Stimulated activated CD4-positive, alpha-beta T cell treated with anti-CD3 and anti-CD28 coated beads, Interleukin-1b, Interleukin-23, amount 100 ng/mL, for 24 hours (primary cell): ENCODE data around the gene SORCS2.
"Not testable (repeated sequence)": the region's sequence is repeated elsewhere in the genome, so short reads cannot be mapped to it uniquely, and the experiment has no call there.

Experiments used
- DNase-seq, 4 experiments: peaks; one replicate each; pipeline ENCODE4 v3.0.0-alpha.2; 2020; ENCODE audit warnings: low read depth in 4 of 4, low spot score in 1 of 4

Gene SORCS2

DNA sequence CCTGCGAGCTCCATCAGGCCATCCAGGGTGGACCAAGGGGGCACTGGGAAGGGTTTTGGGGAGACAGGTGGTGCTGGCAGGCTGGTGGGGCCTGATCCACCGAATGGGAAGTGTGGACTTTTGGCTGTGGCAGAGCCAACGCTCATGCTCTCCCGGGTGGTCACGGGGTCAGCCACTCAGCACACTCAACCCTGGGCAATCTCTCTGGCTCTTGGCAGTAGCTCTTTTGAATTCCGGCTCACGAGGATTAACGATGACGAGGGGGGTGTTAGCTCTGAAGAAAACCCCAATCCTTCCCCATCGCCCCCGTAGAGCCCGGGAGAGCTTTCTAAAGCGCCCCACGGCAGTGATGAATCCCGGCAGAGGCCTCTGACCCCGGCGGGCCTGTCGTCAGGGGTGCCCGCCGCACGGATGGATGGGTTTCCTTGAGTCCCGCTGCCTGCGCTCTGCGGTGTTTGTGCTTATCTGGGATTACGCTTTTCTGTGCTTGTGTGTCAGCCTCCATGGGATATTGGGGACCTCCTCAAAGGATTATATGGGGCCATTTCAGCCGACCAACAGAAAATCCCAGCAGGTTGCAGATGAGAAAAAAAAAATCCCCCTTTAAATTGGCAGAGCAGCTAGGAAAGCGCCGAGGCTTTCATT, 399.2 kb downstream of the SORCS2 start:
- DNase-seq, result no peak

DNA sequence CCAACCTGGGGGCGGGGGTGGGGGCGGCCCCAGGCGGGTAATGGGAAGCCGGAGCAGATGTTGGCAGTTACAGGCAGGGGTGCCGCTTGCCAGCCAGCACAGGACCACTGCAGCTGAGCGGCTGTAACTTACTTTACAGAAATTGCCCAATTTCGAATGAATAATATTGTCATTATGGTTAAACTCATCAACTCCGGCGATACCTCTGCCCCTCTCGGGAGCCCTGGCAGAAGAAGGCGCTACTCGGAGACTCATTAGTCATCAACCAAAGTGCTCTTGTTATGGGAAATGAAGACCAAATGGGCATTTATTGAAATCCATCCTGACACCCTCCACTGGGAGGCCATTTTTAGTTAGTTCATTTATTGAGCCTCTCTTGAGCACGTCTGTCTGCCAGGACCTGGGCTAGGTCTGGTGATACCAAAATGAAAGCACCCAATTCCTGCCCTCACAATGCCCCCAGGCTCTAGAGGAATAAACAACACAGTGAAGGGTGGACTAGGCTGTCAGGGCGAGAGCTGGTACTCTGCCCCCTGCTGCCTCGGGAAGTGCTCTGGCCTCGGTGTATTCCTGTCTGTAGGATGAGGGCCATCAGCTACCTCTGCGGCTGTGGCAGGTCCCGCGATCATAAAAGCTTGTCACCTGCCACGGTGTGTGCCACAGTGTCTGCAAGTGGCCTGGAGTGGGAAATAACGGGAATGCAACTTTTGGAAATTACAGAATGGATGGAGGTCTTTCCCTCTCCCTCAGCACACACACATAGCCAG, 401.5 kb downstream of the SORCS2 start:
- no peak for DNase-seq

DNA sequence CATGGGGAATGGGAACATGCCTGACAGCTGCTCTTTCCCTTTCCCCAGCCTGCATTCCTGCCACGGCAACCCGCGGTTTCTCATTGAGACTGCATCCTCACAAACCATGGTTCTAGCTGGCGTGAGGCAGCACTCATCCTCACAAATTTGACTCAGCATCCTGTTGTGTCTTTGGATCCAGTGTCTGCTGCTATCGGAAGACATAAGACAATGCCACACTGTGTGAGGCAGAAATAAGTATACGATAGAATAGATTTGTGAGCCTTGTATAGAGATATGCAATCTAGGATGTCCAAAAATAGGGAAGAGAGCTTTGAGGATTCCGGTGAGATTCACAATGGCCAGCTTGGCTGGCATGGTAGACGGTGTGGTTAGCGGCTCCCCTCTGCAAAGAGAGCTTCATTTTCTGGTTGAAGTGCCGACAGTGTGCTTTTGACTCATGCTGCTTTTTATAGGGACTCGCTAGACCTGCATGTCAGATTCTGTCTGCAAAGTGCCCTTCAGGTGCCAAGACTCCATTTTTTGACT, 403.7 kb downstream of the SORCS2 start:
- no peak for DNase-seq

DNA sequence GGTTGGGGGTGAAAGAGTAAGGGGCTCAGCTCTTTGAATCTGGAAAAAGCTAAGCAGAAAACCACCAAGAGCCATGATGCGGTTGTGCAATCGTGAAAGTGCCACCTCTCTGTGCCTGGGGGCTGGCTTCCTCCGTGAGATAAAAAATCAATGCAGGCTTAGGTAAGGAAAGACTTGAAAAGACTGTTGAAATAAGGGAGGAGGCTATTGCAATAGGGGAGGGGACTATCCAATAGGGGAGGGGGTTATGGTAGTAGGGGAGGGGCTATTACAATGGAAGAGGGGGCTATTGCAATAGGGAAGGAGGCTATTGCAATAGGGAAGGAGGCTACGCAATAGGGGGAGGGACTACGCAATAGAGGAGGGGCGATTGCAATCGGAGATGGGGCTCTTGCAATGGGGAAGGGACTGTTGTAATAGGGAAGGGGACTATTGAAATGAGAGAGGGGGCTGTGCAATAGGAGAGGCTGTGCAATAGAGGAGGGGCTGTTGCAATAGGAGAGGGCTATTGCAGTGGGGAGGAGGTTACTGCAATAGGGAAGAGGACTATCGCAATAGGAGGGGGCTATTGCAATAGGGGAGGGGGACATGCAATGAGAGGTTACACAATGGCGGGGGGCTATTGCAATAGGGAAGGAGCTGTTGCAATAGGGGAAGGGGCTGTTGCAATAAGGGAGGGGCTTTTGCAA, 404.7 kb downstream of the SORCS2 start:
- DNase-seq, result no peak

GRCh38 chr4:7598939-7599790, 406.8 kb downstream of the SORCS2 start:
- no peak for DNase-seq

GRCh38 chr4:7600247-7600646, 407.9 kb downstream of the SORCS2 start:
- no peak for DNase-seq

DNA sequence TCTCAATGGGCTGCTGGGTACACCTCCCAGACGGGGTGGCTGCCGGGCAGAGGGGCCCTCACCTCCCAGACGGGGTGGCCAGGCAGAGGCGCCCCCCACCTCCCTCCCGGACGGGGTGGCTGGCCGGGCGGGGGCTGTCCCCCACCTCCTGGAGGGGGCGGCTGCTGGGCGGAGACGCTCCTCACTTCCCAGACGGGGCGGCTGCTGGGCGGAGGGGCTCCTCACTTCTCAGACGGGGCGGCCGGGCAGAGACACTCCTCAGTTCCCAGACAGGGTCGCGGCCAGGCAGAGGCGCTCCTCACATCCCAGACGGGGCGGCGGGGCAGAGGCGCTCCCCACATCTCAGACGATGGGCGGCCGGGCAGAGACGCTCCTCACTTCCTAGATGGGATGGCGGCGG, 409.8 kb downstream of the SORCS2 start:
- not testable (repeated sequence) for DNase-seq

GRCh38 chr4:7607156-7607910, 415.0 kb downstream of the SORCS2 start:
- no peak for DNase-seq

DNA sequence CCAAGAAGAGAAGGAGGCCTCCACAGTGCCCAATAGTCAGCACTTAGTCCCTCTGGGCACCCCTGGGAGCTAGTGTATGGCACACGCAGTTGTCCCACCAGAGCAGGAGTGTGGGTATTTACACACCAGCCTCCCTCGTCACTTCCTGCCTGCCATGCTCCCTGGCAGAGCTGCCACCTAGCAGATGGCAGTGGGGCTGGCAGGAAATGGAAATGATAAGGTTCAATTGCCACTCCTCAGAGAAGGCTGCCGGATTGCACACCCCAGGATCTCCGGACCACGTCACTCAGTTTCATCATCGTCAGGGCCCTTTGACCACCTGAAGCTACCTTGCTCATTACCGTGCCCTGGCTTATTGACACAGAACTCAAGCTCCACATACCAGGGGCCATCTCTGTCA, 415.7 kb downstream of the SORCS2 start:
- no peak for DNase-seq

DNA sequence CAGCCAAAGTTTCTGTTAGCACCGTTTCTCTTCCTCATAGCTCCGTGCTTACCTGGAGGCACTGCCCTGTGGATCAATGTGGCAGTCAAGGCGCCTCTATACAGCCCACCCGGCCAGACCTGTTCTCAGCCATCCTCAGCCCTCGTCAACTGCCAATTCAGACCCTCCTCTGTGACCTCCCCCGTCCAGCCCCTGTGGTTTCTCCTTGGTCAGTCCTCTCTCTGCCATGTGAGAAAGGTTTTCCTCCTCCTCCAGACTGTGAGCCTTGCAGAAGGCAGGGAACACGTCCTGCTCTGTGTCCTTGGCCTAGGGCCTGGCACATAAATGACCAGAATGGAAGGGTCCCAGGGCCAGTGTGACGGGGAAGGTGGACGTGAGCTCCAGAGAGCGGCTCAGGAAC, 417.0 kb downstream of the SORCS2 start:
- DNase-seq, result no peak

DNA sequence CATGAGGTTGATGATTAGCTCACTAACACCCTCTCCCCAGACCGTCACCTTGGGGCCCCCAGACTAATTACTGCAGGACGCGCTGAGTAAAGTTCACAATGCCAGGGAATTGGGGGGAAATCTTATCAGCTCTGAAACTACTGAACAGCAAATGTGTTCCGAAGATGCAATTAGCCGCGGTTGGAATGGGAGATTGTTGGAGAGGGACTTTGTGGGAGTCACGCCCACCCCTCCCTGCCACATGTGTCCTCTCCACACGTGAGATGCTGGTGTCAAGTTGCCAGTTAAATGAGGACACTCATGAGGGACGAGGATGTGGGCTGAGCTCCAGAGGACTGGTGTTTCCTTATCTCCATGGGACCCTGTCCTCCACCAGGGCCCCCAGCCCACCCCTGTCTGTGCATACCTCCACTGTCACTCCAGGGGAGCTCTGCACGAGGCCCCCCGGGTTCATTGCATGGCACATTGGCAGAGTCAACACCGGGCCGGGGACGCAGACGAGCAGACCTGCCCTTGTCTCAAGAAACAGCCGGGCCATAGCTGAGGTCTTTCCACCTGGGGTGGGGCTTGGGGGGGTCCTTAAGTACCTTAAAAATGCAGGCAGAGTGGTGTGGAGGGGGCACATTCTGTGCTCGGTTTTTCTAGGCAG, 417.8 kb downstream of the SORCS2 start:
- DNase-seq, result no peak

DNA sequence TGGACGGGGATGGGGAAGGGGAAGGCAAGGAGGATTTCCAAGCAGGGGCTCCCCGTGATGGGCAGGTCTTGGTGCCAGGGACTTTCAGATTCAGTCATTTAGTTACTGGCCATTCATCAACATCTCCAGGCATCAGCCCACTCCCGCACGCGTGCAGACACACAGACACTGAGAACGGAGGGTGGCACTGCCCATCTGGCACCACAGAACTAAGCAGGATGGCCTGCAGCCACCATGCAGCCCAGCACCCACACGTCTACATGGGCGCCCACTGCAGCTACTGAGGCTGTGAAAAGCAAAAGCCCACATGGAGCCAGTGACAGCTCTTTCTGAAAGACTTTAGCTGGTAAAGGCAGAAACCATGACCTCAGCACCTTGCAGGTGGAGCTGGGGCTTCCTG, 418.5 kb downstream of the SORCS2 start:
- DNase-seq, result no peak

DNA sequence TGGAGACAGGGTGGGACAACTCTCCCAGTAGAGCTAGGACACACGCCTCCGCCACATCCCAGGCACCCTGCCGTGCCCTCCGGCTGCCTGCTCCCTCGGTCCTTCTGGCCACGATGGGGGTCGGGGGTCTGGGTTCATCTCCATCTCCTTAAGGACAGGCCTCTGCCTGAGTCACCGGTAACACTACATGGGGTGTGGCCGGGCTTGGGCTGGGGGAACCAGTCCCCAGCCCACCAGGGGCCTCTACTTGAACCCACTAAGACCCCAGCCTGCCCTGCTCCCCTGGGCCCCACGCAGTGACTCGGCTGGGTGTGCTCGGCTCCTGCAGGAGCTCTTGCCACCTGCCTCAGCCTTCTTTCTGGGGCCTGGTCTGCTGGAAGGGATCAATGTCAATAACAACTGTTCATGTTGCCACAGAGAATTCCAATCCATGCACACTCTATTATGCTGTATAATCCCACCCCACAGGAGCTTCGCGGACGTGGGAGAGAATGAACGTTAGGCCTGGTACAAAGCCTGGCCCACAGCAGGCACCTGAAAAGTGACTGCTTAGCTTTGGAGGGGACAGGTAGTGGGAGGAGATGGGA, 420.1 kb downstream of the SORCS2 start:
- DNase-seq, result no peak

DNA sequence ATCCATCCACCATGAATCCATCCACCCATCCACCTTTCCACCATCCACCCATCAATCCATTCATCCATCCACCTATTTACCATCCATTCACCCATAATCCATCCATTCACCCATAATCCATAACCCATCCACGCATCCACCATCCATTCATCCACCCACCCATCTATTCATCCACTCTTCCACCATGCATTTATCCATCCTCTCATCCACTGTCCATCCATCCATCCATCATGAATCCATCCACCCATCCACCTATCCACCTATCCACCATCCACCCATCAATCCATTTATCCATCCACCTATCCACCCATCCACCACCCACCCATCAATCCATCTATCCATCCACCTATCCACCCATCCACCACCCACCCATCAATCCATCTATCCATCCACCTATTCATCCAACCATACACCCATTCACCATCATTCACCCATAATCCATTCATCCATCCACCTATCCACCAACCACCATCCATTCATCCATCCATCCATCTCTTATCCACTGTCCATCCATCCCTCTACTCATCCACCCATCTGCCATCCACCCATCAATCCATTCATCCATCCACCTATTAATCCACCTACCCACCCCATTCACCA, 422.1 kb downstream of the SORCS2 start:
- DNase-seq, result no peak

DNA sequence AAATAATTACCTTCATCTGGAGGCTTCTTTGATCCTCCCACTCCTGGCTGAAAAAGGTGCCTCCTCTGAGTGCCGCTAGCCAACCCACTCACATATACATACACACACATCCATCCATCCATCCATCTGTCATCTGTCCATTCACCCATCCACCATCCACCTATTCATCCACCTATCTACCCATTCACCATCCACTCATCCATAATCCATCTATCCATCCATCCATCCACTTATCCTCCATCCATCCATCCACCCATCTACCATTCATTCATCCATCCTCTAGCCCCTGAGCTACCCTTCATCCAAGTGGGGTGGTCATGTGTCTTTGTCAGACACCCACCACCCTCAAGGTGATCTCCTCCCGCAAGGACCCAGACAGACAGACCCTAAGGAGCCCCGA, 423.9 kb downstream of the SORCS2 start:
- DNase-seq, result no peak

- no peak for DNase-seq
Observed at GRCh38 chr4:7618361-7618760, 426.0 kb downstream of the SORCS2 start.

DNA sequence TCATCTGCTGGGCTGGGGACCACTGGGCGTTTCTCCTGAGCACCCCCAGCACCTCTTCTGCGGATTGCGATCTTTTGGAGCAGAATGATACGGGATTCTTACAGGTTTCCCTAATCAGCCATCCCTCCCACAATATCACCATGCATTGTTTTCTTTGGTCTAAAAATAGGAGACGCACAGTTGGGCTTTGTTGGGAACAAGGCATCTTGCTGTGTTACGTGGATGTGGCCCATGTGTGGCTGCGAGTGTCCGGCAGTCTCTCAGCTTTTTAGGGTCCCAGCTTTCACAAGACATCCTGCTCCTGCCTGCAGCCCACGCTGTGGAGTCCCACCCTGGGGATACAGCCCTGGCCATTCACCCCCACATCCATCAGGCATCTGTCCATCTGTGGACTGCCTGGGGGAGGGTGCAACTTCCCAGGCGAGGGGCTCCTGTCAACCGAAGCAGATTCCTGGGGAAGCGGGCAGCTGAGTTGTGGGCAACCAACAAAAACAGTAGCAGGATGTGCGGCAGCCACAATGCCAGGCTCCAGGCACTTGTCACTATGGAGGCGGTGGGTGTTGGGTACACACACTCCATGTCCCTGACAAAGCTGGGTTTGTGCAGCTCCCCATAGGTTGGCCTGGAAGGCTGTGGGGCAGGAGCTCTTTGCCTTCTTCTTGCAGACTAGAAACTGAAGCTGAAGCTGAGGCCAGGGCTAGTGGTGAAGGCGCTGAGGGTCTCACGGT, 427.9 kb downstream of the SORCS2 start:
- no peak for DNase-seq

- no peak for DNase-seq
Observed at GRCh38 chr4:7620814-7621176, 428.5 kb downstream of the SORCS2 start.
